ENCODE results near the gene LARGE1. TPM values are rescaled to one million over a fixed set of nuclear protein-coding genes. Genes with fewer than 3 reads are reported as not detected.
"Not testable (repeated sequence)": the region's sequence is repeated elsewhere in the genome, so short reads cannot be mapped to it uniquely, and the experiment has no call there.

LARGE1 gene
- total and polyA plus RNA-seq, 2 of the 13 experiments (the other 11 are each of a cell fraction or from before 2014, with no cell fraction given), result 8.4 to 11.0 TPM

- BruUV-seq (replicated peaks); FAIRE-seq; H2AFZ ChIP-seq (ENCODE audit: low read length); DNase-seq (ENCODE audit: low spot score); H3K36me3 ChIP-seq (replicated peaks in 1 of 2; ENCODE audit: control insufficient read depth in 1 of 2, insufficient read depth in 2 of 2, low read length in 2 of 2); in situ Hi-C loops (cut with HindIII; ENCODE audit: extremely low pct_ligation_motif_present, low pct_unique_long_range_greater_than_20kb); H3K4me2 ChIP-seq (ENCODE audit: low read depth, low read length); H3K9ac ChIP-seq (ENCODE audit: insufficient read depth, low read depth, low read length); ATAC-seq; H3K27ac ChIP-seq (ENCODE audit: extremely low read length, insufficient read depth, low read length); H3K4me3 ChIP-seq (replicated peaks in 1 of 3; ENCODE audit: insufficient read depth in 1 of 3, low read depth in 2 of 3, low read length in 3 of 3); H3K27me3 ChIP-seq (ENCODE audit: control insufficient read depth in 1 of 2, insufficient read depth in 2 of 2, low read length in 2 of 2); H3K79me2 ChIP-seq (ENCODE audit: insufficient read depth, low read length); CTCF ChIA-PET (ENCODE audit: low intra/inter-chr PET ratio, low total read pairs); intact Hi-C loops (cut with micrococcal nuclease; ENCODE audit: unreplicated experiment); H3K9me3 ChIP-seq (ENCODE audit: low read length); H4K20me1 ChIP-seq (ENCODE audit: insufficient read depth, low read length): not testable (repeated sequence)
- TF ChIP-seq NFYB (CRISPR knock-in tag; IDR thresholded peaks at IDR 0.05), result 0 out of 2 replicates have a peak, but pooled peaks have one; percentile 21
- 0 out of 4 replicates have a peak, but pooled peaks of 1 of the 2 experiments have one; percentile 18 for TF ChIP-seq MAFK (conservative IDR thresholded peaks at IDR 0.05 in 1 of 2, IDR thresholded peaks at IDR 0.05 in 1 of 2; ENCODE audit: low read length in 2 of 2)
- POLR2A ChIA-PET, result interaction anchor here (1.5 to 3.4 kb wide), 2 partner anchors 8 to 27 kb away, joined by 4 to 13 read pairs; no protein-coding TSS in a partner anchor
- peaks cover 69% of the 10 kb centered on the region for H3K4me1 ChIP-seq (ENCODE audit: insufficient read depth, low read length)
- WGBS (ENCODE audit: low lambda C conversion rate), result 96% methylated on average over 6 of the region's 6 CpGs
Measured at GRCh38 chr22:33566495-33566894, 353.8 kb downstream of the LARGE1 start.

- Histone ChIP-seq H3K9ac (ENCODE audit: insufficient read depth, low read depth, low read length) (no peak overlapping the region), H3K4me3 (replicated peaks in 1 of 3; ENCODE audit: insufficient read depth in 1 of 3, low read depth in 2 of 3, low read length in 3 of 3) (no peak overlapping the region), H3K27ac (ENCODE audit: extremely low read length, insufficient read depth, low read length) (no peak overlapping the region), H3K9me3 (ENCODE audit: low read length) (no peaks in the 10 kb centered on the region), H3K4me1 (ENCODE audit: insufficient read depth, low read length) (peaks cover 69% of the 10 kb centered on the region), H3K36me3 (replicated peaks in 1 of 2; ENCODE audit: control insufficient read depth in 1 of 2, insufficient read depth in 2 of 2, low read length in 2 of 2) (no peaks in the 10 kb centered on the region), H3K79me2 (ENCODE audit: insufficient read depth, low read length) (no peaks in the 10 kb centered on the region), H2AFZ (ENCODE audit: low read length) (no peak overlapping the region), H3K4me2 (ENCODE audit: low read depth, low read length) (no peak overlapping the region), H4K20me1 (ENCODE audit: insufficient read depth, low read length) (no peaks in the 10 kb centered on the region), H3K27me3 (ENCODE audit: control insufficient read depth in 1 of 2, insufficient read depth in 2 of 2, low read length in 2 of 2) (no peaks in the 10 kb centered on the region)
- intact Hi-C loops (cut with micrococcal nuclease; ENCODE audit: unreplicated experiment) (no loop called here), in situ Hi-C loops (cut with HindIII; ENCODE audit: extremely low pct_ligation_motif_present, low pct_unique_long_range_greater_than_20kb) (no loop called here)
- FAIRE-seq (no peak), ATAC-seq (no peak), DNase-seq (ENCODE audit: low spot score) (no peak)
- WGBS (ENCODE audit: low lambda C conversion rate), result 100% methylated on average over 7 of the region's 7 CpGs
- BruUV-seq (replicated peaks), result no TSS peak
- POLR2A ChIA-PET, result interaction anchor here (1.5 to 3.4 kb wide), 2 partner anchors 9 to 26 kb away, joined by 4 to 13 read pairs; no protein-coding TSS in a partner anchor
- CTCF ChIA-PET (ENCODE audit: low intra/inter-chr PET ratio, low total read pairs), result no interaction called here
- no peak for TF ChIP-seq ZNF101 (CRISPR knock-in tag; IDR thresholded peaks at IDR 0.05; ENCODE audit: borderline replicate concordance, low read depth)
- no peak for TF ChIP-seq REL (CRISPR knock-in tag; conservative IDR thresholded peaks at IDR 0.05)
- TF ChIP-seq KMT2B (CRISPR knock-in tag; IDR thresholded peaks at IDR 0.05), result no peak
- TF ChIP-seq ZNF598 (CRISPR knock-in tag; IDR thresholded peaks at IDR 0.05; ENCODE audit: borderline replicate concordance), result no peak
- no peak for TF ChIP-seq POLR2AphosphoS5 (IDR thresholded peaks at IDR 0.05; ENCODE audit: low read depth, low read length)
- TF ChIP-seq TOE1 (CRISPR knock-in tag; IDR thresholded peaks at IDR 0.05), result no peak
- no peak for TF ChIP-seq SP1 (IDR thresholded peaks at IDR 0.05)
- no peak for TF ChIP-seq SP1 (CRISPR knock-in tag; IDR thresholded peaks at IDR 0.05)
- TF ChIP-seq ZNF768 (CRISPR knock-in tag; IDR thresholded peaks at IDR 0.05), result no peak
- no peak for TF ChIP-seq ZNF292 (CRISPR knock-in tag; IDR thresholded peaks at IDR 0.05; ENCODE audit: borderline replicate concordance, low read depth)
- TF ChIP-seq MAZ (IDR thresholded peaks at IDR 0.05; ENCODE audit: borderline replicate concordance, low read depth, low read length), result no peak
- no peak for TF ChIP-seq MAZ (CRISPR knock-in tag; IDR thresholded peaks at IDR 0.05; ENCODE audit: low read depth)
- TF ChIP-seq PLRG1 (conservative IDR thresholded peaks at IDR 0.05), result no peak
- no peak for TF ChIP-seq HHEX (CRISPR knock-in tag; IDR thresholded peaks at IDR 0.05)
- no peak for TF ChIP-seq HOXA5 (CRISPR knock-in tag; IDR thresholded peaks at IDR 0.05)
- TF ChIP-seq ZNF367 (CRISPR knock-in tag; IDR thresholded peaks at IDR 0.05; ENCODE audit: borderline replicate concordance), result no peak
- no peak for TF ChIP-seq XRCC5 (optimal IDR thresholded peaks at IDR 0.05; ENCODE audit: low read length)
- TF ChIP-seq GRHL1 (CRISPR knock-in tag; conservative IDR thresholded peaks at IDR 0.05), result no peak
Measured at GRCh38 chr22:33565580-33565995, 354.7 kb downstream of the LARGE1 start.
